H1 (cell line): Measurements from ENCODE around the gene SERPINA1. TPM values are rescaled to one million over a fixed set of nuclear protein-coding genes. Genes with fewer than 3 reads are reported as not detected.

Experiments used
- CTCF ChIA-PET: fragments of 300-600 bp; sonication (Branson Sonifier 250); formaldehyde crosslinking; loops from one replicate; lab custom pipeline; 2021; ENCODE audit not compliant: partially characterized antibody; lab: Charles Lee
- POLR2A ChIA-PET: fragments of 300-600 bp; sonication (Branson Sonifier 250); formaldehyde crosslinking; loops from one replicate; lab custom pipeline; 2021; ENCODE audit warnings: inconsistent platforms; ENCODE audit not compliant: partially characterized antibody; lab: Charles Lee
- DNase-seq, 2 experiments: peaks; one replicate each; pipeline versions ENCODE4 v3.0.0 to v3.0.0-alpha.2; 2010 to 2022; ENCODE audit warnings: low spot score in 2 of 2, low read depth in 1 of 2, mixed read lengths in 1 of 2
- FAIRE-seq: peaks from 2 replicates; lab custom pipeline; 2011; peaks lifted over from hg19 to GRCh38; lab: Jason Lieb, UNC
- H2AFZ ChIP-seq: 2 replicates; pipeline ENCODE4 v1.8.1; 2012; ENCODE audit warnings: low read length, inconsistent platforms
- H2AK5ac ChIP-seq: 2 replicates; pipeline ENCODE4 v1.6.1; 2013; ENCODE audit warnings: low read depth, low read length
- H2BK120ac ChIP-seq: replicated peaks from 2 replicates; pipeline ENCODE3; 2013; ENCODE audit warnings: low read depth, low read length, inconsistent platforms
- H2BK12ac ChIP-seq: 2 replicates; pipeline ENCODE4 v1.6.1; 2013; ENCODE audit warnings: low read depth, low read length
- H2BK15ac ChIP-seq: 2 replicates; pipeline ENCODE4 v1.6.1; 2013; ENCODE audit warnings: low read length
- H2BK20ac ChIP-seq: 2 replicates; pipeline ENCODE4 v1.6.1; 2013; ENCODE audit warnings: low read length
- H2BK5ac ChIP-seq: 2 replicates; pipeline ENCODE4 v1.6.1; 2013; ENCODE audit warnings: low read depth, low read length
- H3K14ac ChIP-seq: 2 replicates; pipeline ENCODE4 v1.6.1; 2013; ENCODE audit warnings: inconsistent platforms; ENCODE audit not compliant: insufficient read length
- H3K18ac ChIP-seq: 2 replicates; pipeline ENCODE4 v1.6.1; 2013; ENCODE audit warnings: low read length; ENCODE audit errors: extremely low read depth
- H3K23ac ChIP-seq: 2 replicates; pipeline ENCODE4 v1.6.1; 2013; ENCODE audit warnings: inconsistent platforms; ENCODE audit not compliant: insufficient read length
- H3K23me2 ChIP-seq: 2 replicates; pipeline ENCODE4 v1.6.1; 2013; ENCODE audit warnings: low read depth, low read length
- H3K27ac ChIP-seq: 2 replicates; pipeline ENCODE4 v1.6.1; 2011; ENCODE audit warnings: low read depth, low read length, inconsistent platforms
- H3K27me3 ChIP-seq, 4 experiments: replicated peaks in 1 of 4; 1 replicate in 1 of 4; 2 replicates in 3 of 4; pipeline versions ENCODE4 v1.6.1 to v1.8.1; 2011 to 2013; ENCODE audit warnings: low read length in 3 of 4, mild to moderate bottlenecking in 3 of 4, inconsistent platforms in 2 of 4, mixed read lengths in 2 of 4, moderate library complexity in 1 of 4; ENCODE audit not compliant: control insufficient read depth in 3 of 4, insufficient read depth in 3 of 4; ENCODE audit errors: extremely low read depth in 1 of 4
- H3K36me3 ChIP-seq, 4 experiments: 2 replicates each; pipeline versions ENCODE4 v1.6.1 to v1.8.1; 2011 to 2013; ENCODE audit warnings: mild to moderate bottlenecking in 4 of 4, low read length in 3 of 4, moderate library complexity in 2 of 4, control low read depth in 1 of 4, inconsistent platforms in 1 of 4; ENCODE audit not compliant: insufficient read depth in 4 of 4, control insufficient read depth in 2 of 4
- H3K4ac ChIP-seq: replicated peaks from 2 replicates; pipeline ENCODE3; 2013; ENCODE audit warnings: low read length, low read depth, mixed read lengths, inconsistent platforms; ENCODE audit not compliant: insufficient read length
- H3K4me1 ChIP-seq, 4 experiments: replicated peaks in 1 of 4; 1 replicate in 1 of 4; 2 replicates in 3 of 4; pipeline versions ENCODE4 v1.6.1 to v1.8.1; 2011 to 2013; ENCODE audit warnings: low read length in 3 of 4, inconsistent platforms in 2 of 4, mixed read lengths in 1 of 4; ENCODE audit not compliant: insufficient read depth in 4 of 4, control insufficient read depth in 3 of 4
- H3K4me2 ChIP-seq, 2 experiments: 2 replicates each; pipeline versions ENCODE4 v1.6.1 to v1.8.1; 2011 to 2013; ENCODE audit warnings: low read depth in 2 of 2, low read length in 2 of 2, control low read depth in 1 of 2, inconsistent platforms in 1 of 2, mild to moderate bottlenecking in 1 of 2; ENCODE audit not compliant: insufficient read depth in 1 of 2
- H3K4me3 ChIP-seq, 4 experiments: fragments of 200-600, 300-600 bp in 1 of 4; sonication (generic), shearing (Covaris generic), sonication (Bioruptor Twin) in 1 of 4; 2 replicates each; pipeline versions ENCODE4 v1.5.1 to v1.8.1; 2011 to 2016; ENCODE audit warnings: low read length in 4 of 4, low read depth in 3 of 4, control low read depth in 2 of 4, inconsistent platforms in 2 of 4, mild to moderate bottlenecking in 2 of 4, mixed read lengths in 1 of 4, moderate library complexity in 1 of 4; ENCODE audit not compliant: insufficient read depth in 2 of 4; ENCODE audit errors: extremely low read depth in 1 of 4
- H3K56ac ChIP-seq: replicated peaks from 2 replicates; pipeline ENCODE3; 2013; ENCODE audit warnings: low read depth, mild to moderate bottlenecking, mixed read lengths, low read length, inconsistent platforms; ENCODE audit not compliant: insufficient read length
- H3K79me1 ChIP-seq: 2 replicates; pipeline ENCODE4 v1.6.1; 2013; ENCODE audit warnings: low read depth, low read length, control low read depth
- H3K79me2 ChIP-seq, 2 experiments: 2 replicates each; pipeline versions ENCODE4 v1.6.1 to v1.8.1; 2012 to 2013; ENCODE audit warnings: low read length in 2 of 2, mild to moderate bottlenecking in 2 of 2, inconsistent platforms in 1 of 2; ENCODE audit not compliant: insufficient read depth in 2 of 2, control insufficient read depth in 1 of 2
- H3K9ac ChIP-seq, 4 experiments: replicated peaks in 1 of 4; 1 replicate in 1 of 4; 2 replicates in 3 of 4; pipeline versions ENCODE4 v1.6.1 to v1.8.1; 2011 to 2013; ENCODE audit warnings: low read depth in 3 of 4, low read length in 3 of 4, control low read depth in 2 of 4, mild to moderate bottlenecking in 2 of 4, moderate library complexity in 2 of 4, inconsistent platforms in 1 of 4; ENCODE audit errors: extremely low read depth in 1 of 4
- H3K9me3 ChIP-seq, 2 experiments: 2 replicates each; pipeline versions ENCODE4 v1.6.1 to v1.8.1; 2012 to 2013; ENCODE audit warnings: mild to moderate bottlenecking in 2 of 2, moderate library complexity in 2 of 2, control low read depth in 1 of 2, inconsistent platforms in 1 of 2, low read depth in 1 of 2, low read length in 1 of 2, mixed read lengths in 1 of 2; ENCODE audit not compliant: insufficient read depth in 2 of 2
- H4K20me1 ChIP-seq, 2 experiments: replicated peaks in 1 of 2; 2 replicates each; pipeline versions ENCODE3 to v1.8.1; 2011 to 2013; ENCODE audit warnings: inconsistent platforms in 2 of 2, low read length in 2 of 2, mild to moderate bottlenecking in 1 of 2; ENCODE audit not compliant: insufficient read depth in 2 of 2, control insufficient read depth in 1 of 2
- H4K5ac ChIP-seq: 2 replicates; pipeline ENCODE4 v1.6.1; 2013; ENCODE audit warnings: low read length, low read depth, mixed read lengths, inconsistent platforms; ENCODE audit not compliant: insufficient read length
- H4K8ac ChIP-seq: 2 replicates; pipeline ENCODE4 v1.8.0; 2013; ENCODE audit warnings: mild to moderate bottlenecking, moderate library complexity, low read length, inconsistent platforms; ENCODE audit not compliant: insufficient read depth; ENCODE audit errors: extremely low read depth
- H4K91ac ChIP-seq: replicated peaks from 2 replicates; pipeline ENCODE3; 2013; ENCODE audit warnings: low read length, mixed read lengths, inconsistent platforms; ENCODE audit not compliant: insufficient read length
- BCL11A ChIP-seq, 2 experiments: IDR thresholded peaks; one replicate each; pipeline ENCODE4 v1.6.1; 2011; ENCODE audit warnings: low read depth in 2 of 2, low read length in 2 of 2, mild to moderate bottlenecking in 2 of 2
- NRF1 ChIP-seq: IDR thresholded peaks from 2 replicates; pipeline ENCODE4 v1.6.1; 2011; ENCODE audit warnings: mild to moderate bottlenecking, low read depth, low read length, improper control_type of control experiment
- POLR2A ChIP-seq, 2 experiments: IDR thresholded peaks; 1 replicate in 1 of 2; 2 replicates in 1 of 2; pipeline ENCODE4 v1.6.1; 2011; ENCODE audit warnings: low read depth in 2 of 2, low read length in 2 of 2, mild to moderate bottlenecking in 2 of 2; ENCODE audit errors: control extremely low read depth in 1 of 2
- SP1 ChIP-seq: IDR thresholded peaks from 2 replicates; pipeline ENCODE4 v1.6.1; 2011; ENCODE audit warnings: low read depth, low read length
- SP4 ChIP-seq: IDR thresholded peaks from 2 replicates; pipeline ENCODE4 v1.6.1; 2012; ENCODE audit warnings: low read length, inconsistent platforms
- YY1 ChIP-seq: IDR thresholded peaks from 2 replicates; pipeline ENCODE4 v1.6.1; 2011; ENCODE audit warnings: low read depth, mild to moderate bottlenecking, low read length
- WGBS, 2 experiments: shearing (Covaris generic) in 1 of 2; methylation state at CpG; one replicate each; pipeline versions ENCODE4 v1.1.6 to v1.1.7; 2013 to 2015; ENCODE audit warnings: low lambda C conversion rate in 2 of 2, mixed read lengths in 2 of 2, inconsistent platforms in 1 of 2, low coverage in 1 of 2, missing lambda C conversion rate in 1 of 2; ENCODE audit not compliant: insufficient replicate concordance in 2 of 2, insufficient coverage in 1 of 2, insufficient read length in 1 of 2; ENCODE audit errors: extremely low coverage in 1 of 2, missing lambda C conversion rate in 1 of 2; 5-methylcytosine and 5-hydroxymethylcytosine counted together
- polyA plus RNA-seq, 7 experiments: library from polyadenylated mRNA; depleted of rRNA in 3 of 7; stranded (reverse) in 5 of 7; unstranded in 2 of 7; fragments of >200 nt in 5 of 7; fragments of 200-250 nt in 2 of 7; gene quantifications; 1 replicate in 5 of 7; 2 replicates in 1 of 7; 4 replicates in 1 of 7; pipeline versions ENCODE4 v1.2.1 to v1.2.3, GENCODE V29; 2011 to 2013; ENCODE audit warnings: missing spikeins in 2 of 7, mixed read lengths in 2 of 7
- total RNA-seq: library from RNA; stranded (reverse); fragmentation: NEBNext Ultra II Directional; extraction: Animal tissue kit (Norgen Biotek cat#: 25700); gene quantifications from 2 replicates; pipeline ENCODE4 v1.2.1, GENCODE V29; 2021

SERPINA1 gene
- total and polyA plus RNA-seq, 2 of the 8 experiments (the other 6 are each of a cell fraction or from before 2014, with no cell fraction given), result 0.08 TPM; not detected in 1

DNA sequence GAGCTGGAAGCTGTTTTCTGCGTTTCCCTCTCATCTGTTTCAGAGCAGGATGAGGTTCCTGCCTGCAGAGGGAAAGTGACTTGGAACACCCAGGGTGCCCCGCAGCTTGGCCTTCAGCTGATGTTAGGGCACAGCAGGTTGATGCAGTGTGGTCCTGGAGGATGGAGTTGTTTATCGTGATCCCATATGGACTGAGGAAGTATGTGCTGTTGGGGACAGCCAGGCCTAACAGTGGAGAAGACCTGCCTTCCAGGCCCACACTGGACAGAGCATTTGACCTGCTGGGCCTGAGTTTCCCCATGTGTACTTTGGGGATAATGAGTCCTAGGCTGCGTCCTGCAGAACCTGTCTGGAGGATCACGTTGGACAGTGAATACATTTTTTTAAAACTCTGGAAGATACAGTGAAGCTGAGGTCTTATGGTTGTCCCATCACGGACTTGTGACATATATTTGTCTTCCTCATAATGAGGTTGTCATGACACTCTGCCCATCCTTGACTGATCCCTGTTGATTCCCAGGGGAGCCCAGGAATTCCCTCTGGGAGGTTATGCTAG is 12.8 kb downstream of the SERPINA1 start:
- Histone ChIP-seq H3K79me1 (no peaks in the 10 kb centered on the region), H4K20me1 (no peaks in the 10 kb centered on the region), H4K5ac (no peak overlapping the region), H2AFZ (no peak overlapping the region), H3K23ac (no peak overlapping the region), H3K4me1 (peaks cover 6 to 12% (median 8%) of the 10 kb centered on the region in 4 experiments), H2BK120ac (no peak overlapping the region), H2BK15ac (0 out of 2 replicates have a peak overlapping the region, but pooled peaks have one; percentile 5), H2BK5ac (no peak overlapping the region; the same call in 1 of the 2 replicates), H3K79me2 (no peaks in the 10 kb centered on the region), H3K27me3 (no peaks in the 10 kb centered on the region), H3K36me3 (no peaks in the 10 kb centered on the region), H3K9ac (no peak overlapping the region), H3K14ac (no peak overlapping the region), H3K56ac (no peak overlapping the region), H2BK12ac (peak overlapping the region; percentile 83; the same call in 1 of the 2 replicates), H3K18ac (peak overlapping the region; percentile 25; the same call in 1 of the 2 replicates), H3K4me2 (no peak overlapping the region), H4K91ac (peak overlapping the region; percentile 25), H3K23me2 (no peaks in the 10 kb centered on the region; the same call in 1 of the 2 replicates), H3K4me3 (no peak overlapping the region), H4K8ac (no peak overlapping the region), H2BK20ac (no peak overlapping the region), H3K9me3 (no peaks in the 10 kb centered on the region), H3K27ac (no peak overlapping the region), H2AK5ac (no peak overlapping the region), H3K4ac (no peak overlapping the region)
- 87% methylated on average over 6 of the region's 6 CpGs; no CpG with 5 or more reads in 1 of the 2 experiments for WGBS, 2 experiments
- DNase-seq (no peak), FAIRE-seq (no peak)
- ChIA-PET CTCF (interaction anchor here (1.0 to 5.0 kb wide), 6 partner anchors 8 to 35 kb away, joined by 4 to 37 read pairs (median 5); partner anchors contain the start of genes SERPINA1 and SERPINA2), POLR2A (interaction anchor here (0.6 to 2.5 kb wide), 5 partner anchors 15 to 147 kb away, joined by 3 to 6 read pairs (median 4); no protein-coding TSS in a partner anchor)
- TF ChIP-seq YY1 (no peak), SP1 (no peak), BCL11A (IDR thresholded peaks at IDR 0.05; ENCODE audit: low read depth in 2 of 2, low read length in 2 of 2) (no peak), POLR2A (IDR thresholded peaks at IDR 0.05; ENCODE audit: control extremely low read depth in 1 of 2, low read depth in 2 of 2, low read length in 2 of 2) (no peak), SP4 (no peak), NRF1 (no peak)
